H7 (cell line): ENCODE data around the gene RFT1. TPM values are rescaled to one million over a fixed set of nuclear protein-coding genes. Genes with fewer than 3 reads are reported as not detected.
"Not testable (repeated sequence)": the region's sequence is repeated elsewhere in the genome, so short reads cannot be mapped to it uniquely, and the experiment has no call there.

Experiments
- DNase-seq: peaks from one replicate; pipeline ENCODE4 v3.0.0; 2012
- H3K27me3 ChIP-seq: 2 replicates; pipeline ENCODE4 v1.6.0; 2011; ENCODE audit warnings: mild to moderate bottlenecking, low read length; ENCODE audit not compliant: control insufficient read depth, insufficient read depth
- H3K36me3 ChIP-seq: replicated peaks from 2 replicates; pipeline ENCODE4 v1.5.1; 2011; ENCODE audit warnings: low read length; ENCODE audit not compliant: control insufficient read depth, insufficient read depth
- H3K4me3 ChIP-seq: 2 replicates; pipeline ENCODE4 v1.5.1; 2011; ENCODE audit warnings: low read depth, mild to moderate bottlenecking, control low read depth, low read length, moderate library complexity; ENCODE audit not compliant: insufficient read depth
- total RNA-seq: library from RNA; depleted of rRNA; stranded (reverse); fragments of >200 nt; shearing (Covaris generic); gene quantifications from 2 replicates; pipeline ENCODE4 v1.2.3, GENCODE V29; 2014

RFT1 gene
- total RNA-seq, 1 experiment from 2014 or later: 9.5 TPM

GRCh38 chr3:53072653-53073552 is 57.3 kb downstream of the RFT1 start:
- H3K4me3 ChIP-seq: peak overlapping the region; percentile 44
- no peaks in the 10 kb centered on the region for H3K36me3 ChIP-seq
- H3K27me3 ChIP-seq: no peaks in the 10 kb centered on the region
- peak; percentile 93 for DNase-seq

GRCh38 chr3:53071882-53072431 is 58.3 kb downstream of the RFT1 start:
- no peak for DNase-seq
- Histone ChIP-seq H3K4me3 (no peak overlapping the region), H3K36me3 (no peaks in the 10 kb centered on the region), H3K27me3 (no peaks in the 10 kb centered on the region)

GRCh38 chr3:53069422-53070068 is 60.7 kb downstream of the RFT1 start:
- DNase-seq: peak; percentile 39

GRCh38 chr3:53068176-53068575 is 62.1 kb downstream of the RFT1 start:
- Histone ChIP-seq H3K36me3 (no peaks in the 10 kb centered on the region), H3K4me3 (no peak overlapping the region), H3K27me3 (no peaks in the 10 kb centered on the region)
- peak; percentile 5 for DNase-seq

More at GRCh38 chr3:53069422-53070068, 60.7 kb downstream of the RFT1 start:
- Histone ChIP-seq H3K4me3 (no peak overlapping the region), H3K27me3 (no peaks in the 10 kb centered on the region), H3K36me3 (no peaks in the 10 kb centered on the region)

DNA sequence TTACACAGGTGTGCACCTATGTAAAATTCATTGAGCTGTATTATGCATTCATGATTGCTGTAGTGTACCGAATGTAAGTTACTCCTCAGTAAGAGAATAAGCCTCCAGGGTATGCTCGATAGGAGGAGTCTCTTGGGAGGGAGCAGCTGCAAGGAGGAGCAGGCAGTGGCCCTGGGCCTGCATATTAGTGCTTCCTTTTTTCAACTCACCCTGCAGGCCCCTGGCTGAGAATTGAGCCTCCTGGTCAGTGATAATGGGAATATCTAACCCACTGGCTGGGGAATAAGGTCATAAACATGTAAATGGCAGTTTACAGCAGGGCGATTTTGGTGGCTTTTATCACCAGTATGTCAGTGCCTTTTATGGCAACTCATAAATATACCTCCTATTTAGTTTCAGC is 62.7 kb downstream of the RFT1 start:
- H3K36me3 ChIP-seq: no peaks in the 10 kb centered on the region
- DNase-seq: peak; percentile 13
- no peaks in the 10 kb centered on the region for H3K27me3 ChIP-seq
- no peak overlapping the region for H3K4me3 ChIP-seq

GRCh38 chr3:53065841-53066480 is 64.3 kb downstream of the RFT1 start:
- no peaks in the 10 kb centered on the region for H3K27me3 ChIP-seq
- peak; percentile 6 for DNase-seq

DNA sequence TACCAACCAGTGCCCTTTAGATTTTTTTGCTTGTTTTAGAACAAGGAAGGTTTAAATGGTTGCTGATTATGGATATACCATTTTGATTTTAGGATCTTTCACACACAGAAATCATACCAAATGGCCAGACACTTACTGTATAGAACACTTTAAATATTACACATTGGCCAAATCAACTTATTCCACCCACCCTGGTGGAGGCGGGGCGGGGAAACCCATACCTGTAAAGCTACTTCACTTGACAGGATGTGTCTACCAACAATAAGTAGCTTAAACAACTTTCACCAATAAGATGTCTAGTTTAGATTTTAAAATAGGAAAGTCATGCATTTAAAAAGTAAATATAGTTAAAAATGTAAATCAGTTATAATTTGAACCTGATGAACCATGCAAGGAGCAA is 67.3 kb downstream of the RFT1 start:
- Histone ChIP-seq H3K27me3 (no peaks in the 10 kb centered on the region), H3K36me3 (no peaks in the 10 kb centered on the region), H3K4me3 (no peak overlapping the region)
- DNase-seq: no peak

More at GRCh38 chr3:53065841-53066480, 64.3 kb downstream of the RFT1 start:
- no peaks in the 10 kb centered on the region for H3K36me3 ChIP-seq
- no peak overlapping the region for H3K4me3 ChIP-seq

DNA sequence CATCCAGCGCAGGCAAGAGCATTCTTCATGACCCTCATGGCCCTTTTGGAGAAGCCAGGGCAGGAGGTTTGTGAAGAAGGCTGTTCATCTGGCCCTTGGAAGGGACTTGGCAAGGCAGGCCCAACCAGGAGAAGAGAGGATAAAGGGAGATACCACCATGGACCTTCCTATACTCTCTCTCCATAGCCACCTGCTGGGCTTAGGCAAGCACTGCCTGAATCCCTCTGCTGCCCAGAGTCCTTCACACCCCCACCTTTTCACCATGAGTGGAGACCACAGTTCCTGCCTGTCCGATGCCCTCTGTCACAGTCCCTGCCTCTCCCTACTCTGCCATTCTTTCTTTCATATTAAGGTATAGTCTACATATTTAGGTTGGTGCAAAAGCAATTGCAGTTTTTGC is 73.8 kb downstream of the RFT1 start:
- DNase-seq: peak; percentile 63
- Histone ChIP-seq H3K36me3 (no peaks in the 10 kb centered on the region), H3K27me3 (no peaks in the 10 kb centered on the region), H3K4me3 (no peak overlapping the region)

- not testable (repeated sequence) for DNase-seq, H3K4me3 ChIP-seq, H3K27me3 ChIP-seq, H3K36me3 ChIP-seq
These were observed 76.0 kb downstream of the RFT1 start for GRCh38 chr3:53054233-53054632.

GRCh38 chr3:53051929-53052328 is 78.3 kb downstream of the RFT1 start:
- DNase-seq: no peak
- no peak overlapping the region for H3K4me3 ChIP-seq
- peaks cover 10% of the 10 kb centered on the region for H3K27me3 ChIP-seq
- no peaks in the 10 kb centered on the region for H3K36me3 ChIP-seq

GRCh38 chr3:53049987-53050386 is 80.2 kb downstream of the RFT1 start:
- H3K36me3 ChIP-seq: no peaks in the 10 kb centered on the region
- H3K27me3 ChIP-seq: peaks cover 18% of the 10 kb centered on the region
- DNase-seq: no peak
- no peak overlapping the region for H3K4me3 ChIP-seq

DNA sequence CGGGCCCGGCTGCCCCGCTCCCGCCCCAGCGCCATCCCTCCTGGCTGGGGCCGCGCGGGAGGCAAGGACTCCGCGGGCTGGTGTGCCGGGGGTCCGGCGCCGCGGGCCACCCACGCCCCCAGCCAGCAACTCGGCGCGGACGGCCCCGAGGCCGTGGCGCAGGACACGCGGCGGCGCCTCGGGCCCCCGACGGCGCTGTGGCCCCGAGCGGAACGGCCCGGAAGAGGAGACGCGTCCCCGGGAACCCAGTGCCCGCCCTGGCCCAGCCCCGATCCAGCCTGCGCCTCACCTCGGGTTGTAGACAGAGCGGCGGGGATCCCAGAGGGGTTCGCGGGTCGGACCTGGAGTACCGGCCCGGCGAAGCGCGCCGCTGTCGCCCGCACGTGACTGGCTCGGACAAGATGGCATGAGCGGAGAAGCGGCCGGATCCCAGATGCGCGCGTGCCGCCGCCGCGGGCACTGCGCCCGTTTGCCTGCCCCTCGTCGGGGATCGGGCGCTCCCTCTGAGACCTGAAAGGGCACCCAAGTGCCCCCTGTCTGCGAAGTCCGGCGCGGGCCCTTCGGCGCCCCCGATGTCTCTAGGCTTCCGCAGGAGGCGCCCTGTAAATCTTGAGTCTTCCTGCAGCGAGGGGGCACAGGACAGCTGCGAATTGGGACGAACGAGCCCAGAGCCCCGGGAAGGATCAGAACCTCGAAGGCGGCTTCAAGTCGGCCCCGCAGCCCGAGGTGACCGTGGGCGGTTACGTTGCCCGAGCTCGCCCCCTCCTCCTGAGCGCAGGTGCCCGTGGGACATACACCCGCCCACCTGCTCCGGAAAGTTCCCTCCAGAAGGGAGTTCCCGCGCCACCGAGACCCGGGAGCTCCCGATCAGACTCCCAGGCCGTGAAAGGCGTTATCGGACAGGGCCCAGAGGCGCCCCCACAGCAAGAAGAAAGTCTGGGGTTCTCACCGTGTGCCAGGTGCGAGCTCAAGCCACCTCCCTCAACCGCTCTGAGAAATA is 83.8 kb downstream of the RFT1 start:
- Histone ChIP-seq H3K36me3 (no peaks in the 10 kb centered on the region), H3K27me3 (peaks cover 21% of the 10 kb centered on the region), H3K4me3 (peak overlapping the region; percentile 71)
- peak; percentile 90 for DNase-seq

DNA sequence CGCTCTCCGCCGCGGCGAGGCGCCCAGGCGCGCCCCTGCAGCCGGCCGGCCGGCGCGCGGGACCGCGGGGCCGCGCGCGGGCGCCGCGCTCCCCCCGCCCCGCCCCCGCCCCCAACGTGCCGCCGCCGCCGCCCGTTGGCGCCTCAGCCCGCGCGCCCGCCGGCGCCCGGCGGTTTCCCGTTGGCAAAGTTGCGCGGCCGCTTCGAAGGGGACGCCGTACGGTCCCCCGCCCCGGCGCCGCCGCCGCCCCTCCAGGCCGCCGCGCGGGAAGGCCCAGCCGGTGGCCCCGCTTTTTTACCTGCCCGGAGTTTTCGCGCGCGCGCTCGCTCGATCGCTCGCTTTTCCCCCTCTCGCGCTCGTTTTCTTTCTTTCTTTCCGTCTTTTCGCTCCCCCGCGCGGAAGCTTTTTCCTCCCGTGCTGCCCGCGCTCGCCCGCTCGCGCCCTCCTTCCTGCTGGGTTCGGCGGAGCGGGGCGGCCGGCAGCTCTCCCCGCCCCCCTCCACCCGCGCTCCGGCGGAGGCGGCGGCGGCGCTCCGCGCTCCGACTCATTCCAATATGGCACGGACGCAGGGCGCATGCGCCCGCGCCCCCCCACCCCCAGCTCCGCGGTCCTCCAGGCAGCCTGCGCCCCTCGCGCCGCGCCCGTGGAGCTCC is 84.6 kb downstream of the RFT1 start, which contains the start of gene SFMBT1:
SFMBT1 (minus strand) TSS at position 556 of the 653 bp plus-strand sequence. CDS start 76,945 bp downstream, outside the sequence.
- Histone ChIP-seq H3K27me3 (peaks cover 21% of the 10 kb centered on the region), H3K36me3 (no peaks in the 10 kb centered on the region)

More for the DNA sequence above, 84.6 kb downstream of the RFT1 start, which contains the start of gene SFMBT1:
- peak within 1 kb of the TSS; percentile 71 for H3K4me3 ChIP-seq
- DNase-seq: peak; percentile 96
